OCI-LY3 (cell line): Measurements from ENCODE around the gene TMEM129.

Source experiments
- EZH2phosphoT487 ChIP-seq: fragments of 200-600 bp; shearing (Covaris generic); IDR thresholded peaks from 2 replicates; pipeline ENCODE4 v1.6.1; 2018; ENCODE audit warnings: antibody characterized with exemption, mixed run types, low read depth
- TF ChIP-seq, protein P1 (sequence below): fragments of 200-600, 300-600 bp; sonication (generic); IDR thresholded peaks from 2 replicates; pipeline ENCODE4 v1.5.1; 2014; ENCODE audit warnings: antibody characterized with exemption, low read length, low read depth

DNA sequence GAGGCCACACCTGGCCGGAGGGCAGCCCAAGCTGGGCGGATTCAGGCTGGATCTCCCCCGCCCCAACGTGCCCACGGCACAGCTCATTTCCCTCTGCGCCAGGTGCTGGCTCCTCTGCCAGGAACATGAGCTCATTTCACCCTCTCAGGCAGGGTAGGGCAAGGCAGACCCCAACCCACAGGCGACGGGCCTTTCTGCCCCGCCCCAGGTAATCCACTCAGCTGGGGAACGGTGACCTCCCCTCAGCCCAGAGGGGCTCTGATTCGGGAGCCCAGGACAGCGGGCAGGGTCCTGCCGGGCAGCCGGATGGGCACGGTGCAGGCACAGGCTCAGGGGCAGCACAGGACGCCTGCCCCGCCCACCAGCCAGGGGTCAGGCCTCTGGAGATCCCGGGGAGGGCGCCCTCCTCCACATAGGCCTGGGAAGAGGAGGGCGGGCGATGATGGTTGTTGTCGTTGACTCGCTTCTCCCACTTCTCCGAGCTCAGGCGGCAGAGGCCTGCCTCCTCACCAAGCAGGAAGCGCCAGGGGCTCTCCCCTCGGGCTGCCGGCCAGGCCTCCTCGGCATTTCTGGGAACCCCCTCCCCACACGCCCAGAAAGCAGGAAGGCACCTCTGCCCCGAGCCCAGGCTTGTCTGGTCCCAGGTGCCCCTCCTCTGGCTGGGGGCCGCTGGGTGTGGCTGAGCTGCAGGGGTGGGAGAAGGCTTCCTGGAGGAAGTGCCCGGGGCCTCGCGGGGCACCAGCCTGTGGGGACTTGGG lies 31.3 kb upstream of the TMEM129 start:
- TF ChIP-seq, protein P1, sequence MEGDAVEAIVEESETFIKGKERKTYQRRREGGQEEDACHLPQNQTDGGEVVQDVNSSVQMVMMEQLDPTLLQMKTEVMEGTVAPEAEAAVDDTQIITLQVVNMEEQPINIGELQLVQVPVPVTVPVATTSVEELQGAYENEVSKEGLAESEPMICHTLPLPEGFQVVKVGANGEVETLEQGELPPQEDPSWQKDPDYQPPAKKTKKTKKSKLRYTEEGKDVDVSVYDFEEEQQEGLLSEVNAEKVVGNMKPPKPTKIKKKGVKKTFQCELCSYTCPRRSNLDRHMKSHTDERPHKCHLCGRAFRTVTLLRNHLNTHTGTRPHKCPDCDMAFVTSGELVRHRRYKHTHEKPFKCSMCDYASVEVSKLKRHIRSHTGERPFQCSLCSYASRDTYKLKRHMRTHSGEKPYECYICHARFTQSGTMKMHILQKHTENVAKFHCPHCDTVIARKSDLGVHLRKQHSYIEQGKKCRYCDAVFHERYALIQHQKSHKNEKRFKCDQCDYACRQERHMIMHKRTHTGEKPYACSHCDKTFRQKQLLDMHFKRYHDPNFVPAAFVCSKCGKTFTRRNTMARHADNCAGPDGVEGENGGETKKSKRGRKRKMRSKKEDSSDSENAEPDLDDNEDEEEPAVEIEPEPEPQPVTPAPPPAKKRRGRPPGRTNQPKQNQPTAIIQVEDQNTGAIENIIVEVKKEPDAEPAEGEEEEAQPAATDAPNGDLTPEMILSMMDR, result no peak
- no peak for TF ChIP-seq EZH2phosphoT487
